ENCODE data around the gene ZDHHC1.

ZDHHC1 gene

DNA sequence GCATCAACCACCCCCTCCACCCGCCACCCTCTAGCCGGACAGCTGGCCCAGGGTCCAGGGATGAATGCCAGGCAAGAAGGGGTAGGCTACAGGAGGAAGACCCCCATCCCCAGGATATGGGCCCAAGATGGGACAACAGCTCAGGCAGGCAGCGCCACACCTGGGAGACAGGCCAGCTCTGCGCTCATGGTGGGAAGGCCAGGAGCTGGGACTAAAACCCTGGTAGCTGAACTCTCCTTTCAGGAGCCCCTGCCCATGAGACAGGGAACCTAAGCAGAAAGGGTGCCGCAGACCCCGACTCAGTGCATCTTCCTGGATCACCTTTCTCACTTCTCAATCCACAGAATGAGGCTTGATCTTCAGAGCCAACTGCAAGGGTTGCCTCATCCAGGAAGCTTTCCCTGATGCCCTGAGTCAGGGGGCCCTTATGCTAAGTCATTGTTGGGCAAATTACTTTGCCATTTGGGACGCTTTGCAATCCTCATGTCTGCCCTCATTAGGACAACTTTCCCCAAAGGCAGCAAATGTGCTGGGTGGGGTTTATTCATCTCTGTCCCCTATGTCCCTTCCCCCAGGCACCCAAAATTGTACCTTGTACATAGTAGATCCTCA lies 9.0 kb downstream of the ZDHHC1 start:
- DNase-seq = no peak

DNA sequence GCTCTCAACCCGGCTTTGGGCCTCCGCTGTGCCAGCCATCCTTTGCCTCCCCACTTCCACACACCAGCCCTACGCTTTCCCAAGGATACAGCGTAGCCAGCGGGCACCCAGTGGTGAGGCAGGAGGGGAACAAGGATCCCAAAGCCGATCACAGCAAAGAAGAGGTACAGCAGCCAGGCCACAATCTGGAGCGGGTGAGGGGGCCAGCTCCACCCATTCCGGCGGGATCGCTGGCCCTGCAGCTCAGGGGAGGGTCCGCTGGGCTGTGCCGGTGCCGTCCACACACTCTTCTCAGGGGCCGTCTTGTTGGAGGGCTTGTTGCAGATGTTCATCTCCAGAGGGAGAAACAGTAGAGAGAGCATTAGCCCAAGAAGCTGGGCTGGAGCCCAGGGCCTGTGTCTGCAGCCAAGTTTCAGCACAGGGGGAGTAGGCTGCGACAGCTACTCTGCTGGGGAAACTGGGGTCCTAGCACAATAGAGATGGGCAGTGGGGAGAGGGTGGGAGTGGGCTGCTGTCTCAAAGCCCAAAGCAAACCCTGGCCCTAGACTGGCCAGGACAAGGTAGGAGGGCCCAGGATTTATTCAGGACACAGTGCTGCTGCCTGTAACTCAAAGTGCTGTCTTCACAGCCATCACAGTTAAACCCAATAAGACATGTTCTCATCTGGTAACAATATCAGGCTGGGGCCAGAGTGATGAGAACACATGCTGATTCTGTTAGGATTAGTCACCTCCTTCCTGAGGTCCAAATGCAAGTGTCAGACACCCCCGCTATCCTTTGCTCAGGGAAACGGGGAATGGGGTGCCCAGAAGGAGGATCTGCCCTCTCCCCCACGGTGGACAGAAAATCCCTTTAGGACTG lies 9.9 kb downstream of the ZDHHC1 start:
- no peak for DNase-seq

DNA sequence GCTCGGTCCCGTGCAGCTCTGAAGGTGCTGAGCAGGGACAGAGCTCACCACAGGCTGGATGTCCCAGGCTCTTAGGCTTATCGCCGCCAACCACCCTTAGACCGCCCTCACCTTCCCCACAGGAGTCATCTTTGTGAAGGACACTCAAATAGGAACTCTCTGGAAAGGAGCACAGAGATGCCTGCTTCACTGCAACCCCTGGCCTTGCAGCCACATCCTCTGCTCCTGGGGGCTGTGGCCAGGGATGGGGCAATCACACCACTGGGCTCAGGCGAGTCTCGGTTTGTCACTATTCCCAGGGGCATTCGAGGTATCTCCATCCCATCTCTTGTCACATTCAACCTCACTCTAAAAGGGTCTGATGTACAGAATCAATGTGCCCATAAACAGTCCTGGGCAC lies 10.9 kb downstream of the ZDHHC1 start:
- DNase-seq = no peak

DNA sequence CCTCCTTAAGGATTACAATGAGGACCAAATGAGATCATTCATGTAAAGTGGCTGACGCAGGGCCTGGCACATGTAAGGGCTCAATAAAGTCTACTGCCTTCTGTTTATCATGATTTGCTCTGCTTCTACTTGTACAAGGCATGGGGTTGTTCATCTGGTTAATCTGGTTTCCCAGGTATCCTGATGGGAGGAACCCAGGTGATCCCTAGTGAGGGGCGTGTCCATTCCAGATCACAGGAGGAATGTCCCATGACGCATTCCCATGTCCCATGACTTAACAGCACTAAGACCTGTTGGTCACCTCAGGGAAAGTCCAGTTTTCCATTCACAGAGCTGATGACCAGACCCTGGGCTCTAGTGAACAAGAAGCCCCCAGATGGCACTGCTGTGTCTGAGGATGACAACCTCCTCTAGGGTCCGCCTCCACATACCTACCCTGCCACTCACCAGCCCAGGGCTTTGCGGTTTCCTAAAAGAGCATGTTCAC lies 11.5 kb downstream of the ZDHHC1 start:
- no peak for DNase-seq

DNA sequence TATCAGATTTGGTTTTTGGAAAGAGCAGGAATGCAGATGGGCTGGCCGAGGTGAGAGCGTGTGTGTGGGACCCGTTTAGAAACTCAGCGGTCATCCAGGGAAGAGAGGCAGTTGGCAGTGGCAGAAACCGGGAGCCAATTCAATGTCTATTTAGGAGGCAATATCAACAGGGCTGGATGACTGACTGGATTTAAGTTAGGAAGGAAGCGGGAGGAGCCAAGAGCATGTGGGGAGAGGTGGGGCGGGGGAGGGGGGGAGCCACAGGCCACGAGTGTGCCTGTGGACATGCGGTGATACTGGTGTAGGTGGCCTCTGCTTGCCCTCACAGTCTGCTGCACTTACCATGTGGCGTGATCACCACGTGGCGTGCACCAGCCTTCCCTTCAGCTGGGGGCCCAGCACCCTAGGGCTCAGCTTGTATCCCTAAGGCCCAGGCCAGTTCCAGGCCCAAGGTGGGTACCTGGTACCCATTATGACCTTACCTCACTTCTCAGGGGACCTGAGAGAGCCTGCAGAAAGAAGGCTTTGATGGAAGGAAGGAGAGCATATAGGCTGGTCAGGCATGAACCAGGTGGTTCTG lies 12.2 kb downstream of the ZDHHC1 start:
- no peak for DNase-seq

DNA sequence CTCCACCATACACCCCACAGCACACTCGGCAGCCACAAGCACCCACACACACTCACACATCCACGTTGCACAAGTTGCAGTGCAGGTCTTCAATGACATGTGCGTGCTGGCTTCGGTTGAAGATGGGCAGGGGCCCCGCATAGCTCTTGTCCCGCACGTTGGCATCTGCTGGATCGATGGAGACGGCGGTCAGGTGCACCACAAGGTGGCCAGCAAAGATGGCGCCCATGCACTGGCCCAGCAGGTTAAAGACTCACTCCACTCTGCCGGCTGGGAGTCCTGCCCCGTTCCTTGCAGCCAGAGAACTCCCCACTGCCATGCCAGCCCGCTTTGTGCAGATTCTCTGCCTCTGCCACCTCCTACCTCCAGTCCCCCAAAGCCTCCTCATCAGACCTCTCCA lies 15.4 kb downstream of the ZDHHC1 start:
- DNase-seq = no peak

DNA sequence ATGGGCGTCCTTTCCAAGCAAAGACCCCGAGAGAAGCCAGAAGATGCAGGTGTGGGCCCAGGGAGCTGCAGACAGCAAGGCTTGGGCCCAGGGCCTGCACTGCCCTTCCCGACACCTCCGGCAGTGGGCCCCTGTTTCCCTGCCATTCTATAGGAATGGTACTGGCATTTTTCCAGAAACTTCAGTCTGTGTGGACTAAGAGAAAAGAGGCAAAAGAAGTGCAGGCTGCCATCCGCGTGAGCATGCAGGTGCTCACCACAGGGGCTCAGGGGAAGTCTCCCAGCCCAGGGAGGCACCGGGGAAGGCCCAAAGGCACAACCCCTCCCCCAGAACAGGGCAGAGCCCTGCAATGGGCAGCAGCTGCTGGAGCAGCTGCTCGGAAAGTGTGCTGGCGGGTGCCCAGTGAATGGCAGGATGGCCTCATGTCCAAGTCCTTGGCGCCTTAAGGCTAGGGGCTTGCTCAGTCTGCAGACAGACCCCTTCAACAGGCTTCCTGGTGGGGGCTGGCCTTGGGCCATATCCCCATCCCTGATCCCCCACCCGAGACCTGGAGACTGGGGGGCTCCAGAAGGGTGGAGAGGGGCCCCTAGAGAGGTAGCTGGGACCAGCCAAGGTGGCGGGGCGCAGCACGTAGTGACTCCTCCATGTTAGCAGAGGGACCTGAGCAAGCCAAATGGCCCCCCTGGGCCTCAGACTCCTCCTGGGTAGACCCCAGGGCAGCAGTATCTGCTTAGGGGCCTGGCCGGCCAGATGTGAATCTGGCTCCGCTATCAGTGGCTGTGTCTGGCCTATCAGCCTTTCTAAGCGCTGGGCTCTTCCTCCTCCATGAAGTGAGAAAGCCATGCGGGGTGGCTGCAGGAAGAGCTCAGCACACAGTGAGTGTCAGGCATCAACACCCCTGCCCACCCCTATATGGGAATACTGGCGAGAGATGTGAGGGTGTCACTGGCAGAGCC lies 16.2 kb downstream of the ZDHHC1 start:
- DNase-seq = no peak

DNA sequence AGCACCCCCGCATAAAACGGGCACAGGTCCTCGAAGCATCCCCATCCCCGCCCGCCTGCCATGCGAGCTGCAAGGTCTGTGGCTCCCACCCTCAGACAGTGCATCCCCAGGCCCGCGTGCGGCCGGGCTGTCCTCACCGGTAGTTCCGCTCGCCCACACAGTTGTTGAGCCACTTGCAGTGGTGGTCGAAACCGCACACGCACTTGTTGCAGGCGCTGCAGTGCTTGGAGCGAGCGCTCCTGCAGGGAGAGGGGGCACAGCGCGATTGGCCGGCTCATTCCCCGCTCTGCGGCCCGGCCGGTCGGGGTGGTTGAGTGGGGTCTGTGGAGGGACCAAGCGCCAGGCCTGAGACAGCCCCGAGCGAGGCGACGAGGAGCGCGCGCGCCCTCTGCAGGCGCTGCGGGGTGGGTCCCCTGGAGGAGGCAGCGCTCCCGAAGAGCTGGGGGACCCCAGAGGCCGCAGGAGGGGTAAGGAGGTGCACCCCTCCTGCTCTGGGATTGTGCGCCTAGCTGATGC lies 17.0 kb downstream of the ZDHHC1 start:
- DNase-seq = peak in 2 of 4 experiments; percentile 16 to 24

DNA sequence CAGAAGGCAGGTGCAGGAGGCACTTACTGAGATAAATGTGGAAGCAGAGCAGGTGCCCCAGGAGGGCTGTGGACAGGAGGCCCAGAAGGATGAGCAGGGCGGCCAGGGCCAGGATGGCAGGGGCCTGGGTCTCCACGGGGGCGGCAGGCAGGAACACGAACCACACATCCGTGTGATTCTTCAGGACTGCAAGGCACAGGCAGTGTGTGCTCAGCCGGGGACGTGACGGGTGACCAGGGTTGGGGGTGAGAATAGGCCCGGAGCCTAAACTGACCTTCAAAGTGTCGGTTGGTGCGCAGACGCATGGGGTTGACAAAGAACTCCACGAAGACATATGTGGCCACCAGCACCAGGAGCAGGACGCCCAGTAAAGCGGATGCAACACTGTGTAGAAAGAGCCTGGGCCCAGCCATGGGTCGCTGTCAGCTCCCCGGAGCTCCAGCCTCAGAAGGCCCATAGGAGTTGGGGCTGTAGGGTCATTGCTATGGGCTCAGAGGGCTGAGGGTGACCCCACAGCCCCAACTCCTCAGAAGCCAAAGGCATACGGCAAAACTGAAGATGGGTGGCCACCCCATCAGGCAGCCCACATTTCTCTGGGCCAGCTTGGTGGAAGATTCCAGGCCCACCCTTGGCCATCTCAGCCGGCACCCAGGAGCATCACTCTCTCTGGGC lies 17.6 kb downstream of the ZDHHC1 start:
- no peak for DNase-seq

DNA sequence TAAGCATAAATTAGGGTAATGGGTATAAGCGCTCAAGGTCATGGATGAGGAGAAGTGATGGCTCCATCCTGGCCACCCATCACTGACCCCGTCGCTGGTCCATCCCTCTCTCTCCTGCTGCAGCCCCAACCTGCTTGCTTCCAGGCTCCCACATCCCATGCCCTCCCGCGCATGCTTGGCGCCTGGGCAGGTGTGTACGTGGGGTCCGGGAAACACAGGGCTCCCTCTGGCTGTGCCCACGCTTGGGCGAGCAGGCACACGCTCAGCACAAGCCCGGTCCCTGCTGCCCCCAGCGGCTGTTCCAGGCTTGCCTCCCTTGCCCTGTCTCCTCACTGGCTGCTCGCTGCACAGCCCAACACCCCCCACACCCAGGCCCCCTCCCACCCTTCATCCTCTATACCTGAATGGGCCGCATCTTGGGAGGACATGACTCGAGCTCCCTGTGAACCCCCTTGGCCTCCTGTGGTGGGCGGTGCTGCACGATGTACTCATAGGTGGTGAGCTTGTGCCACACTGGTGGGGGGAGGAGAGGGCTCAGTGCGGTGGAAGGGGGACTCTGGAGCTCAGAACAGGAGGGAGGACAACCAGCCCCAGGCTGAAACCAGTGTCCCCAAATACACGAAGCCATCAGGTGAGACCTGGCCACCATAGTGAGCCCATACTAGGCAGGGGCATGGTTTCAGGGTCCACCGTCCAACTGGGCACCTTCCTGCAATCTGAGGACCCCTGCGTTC lies 18.3 kb downstream of the ZDHHC1 start:
- no peak for DNase-seq

DNA sequence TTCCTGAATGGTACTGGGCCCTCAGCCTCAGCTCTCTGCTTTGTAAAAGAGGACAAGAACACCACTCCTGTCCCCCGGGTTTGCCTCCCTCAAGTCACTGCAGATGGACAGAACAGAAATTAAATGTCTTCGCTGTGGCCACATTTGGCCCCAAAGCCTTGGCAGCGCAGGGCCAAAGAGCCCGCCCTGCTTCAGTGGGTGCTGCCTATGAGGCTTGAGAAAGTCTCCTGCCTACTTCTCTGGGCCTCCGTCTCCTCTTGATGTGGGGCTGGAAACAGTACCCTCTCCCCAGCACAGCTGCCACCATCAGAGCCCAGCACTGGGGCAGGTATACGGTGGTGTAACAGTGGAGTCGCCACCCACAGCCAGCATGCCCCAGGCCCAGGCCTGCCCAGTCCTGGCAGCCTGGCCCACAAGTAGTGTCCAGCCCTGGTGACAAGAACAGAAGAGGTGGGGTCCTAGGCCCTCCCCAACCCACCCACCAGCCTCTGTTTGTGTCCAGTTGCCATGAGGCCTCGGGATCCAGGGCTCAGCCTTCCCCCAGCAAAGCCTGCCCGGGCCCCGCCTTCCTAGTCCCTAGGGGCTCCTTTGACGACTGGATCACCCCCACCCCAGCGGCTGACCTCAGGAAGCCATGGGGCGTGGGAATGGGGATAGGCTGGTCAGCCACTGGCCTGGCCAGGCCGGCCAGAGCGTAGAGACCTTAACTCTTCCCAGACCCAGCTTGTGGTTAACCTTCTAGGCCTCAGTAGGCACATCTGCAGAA lies 19.1 kb downstream of the ZDHHC1 start:
- no peak for DNase-seq

DNA sequence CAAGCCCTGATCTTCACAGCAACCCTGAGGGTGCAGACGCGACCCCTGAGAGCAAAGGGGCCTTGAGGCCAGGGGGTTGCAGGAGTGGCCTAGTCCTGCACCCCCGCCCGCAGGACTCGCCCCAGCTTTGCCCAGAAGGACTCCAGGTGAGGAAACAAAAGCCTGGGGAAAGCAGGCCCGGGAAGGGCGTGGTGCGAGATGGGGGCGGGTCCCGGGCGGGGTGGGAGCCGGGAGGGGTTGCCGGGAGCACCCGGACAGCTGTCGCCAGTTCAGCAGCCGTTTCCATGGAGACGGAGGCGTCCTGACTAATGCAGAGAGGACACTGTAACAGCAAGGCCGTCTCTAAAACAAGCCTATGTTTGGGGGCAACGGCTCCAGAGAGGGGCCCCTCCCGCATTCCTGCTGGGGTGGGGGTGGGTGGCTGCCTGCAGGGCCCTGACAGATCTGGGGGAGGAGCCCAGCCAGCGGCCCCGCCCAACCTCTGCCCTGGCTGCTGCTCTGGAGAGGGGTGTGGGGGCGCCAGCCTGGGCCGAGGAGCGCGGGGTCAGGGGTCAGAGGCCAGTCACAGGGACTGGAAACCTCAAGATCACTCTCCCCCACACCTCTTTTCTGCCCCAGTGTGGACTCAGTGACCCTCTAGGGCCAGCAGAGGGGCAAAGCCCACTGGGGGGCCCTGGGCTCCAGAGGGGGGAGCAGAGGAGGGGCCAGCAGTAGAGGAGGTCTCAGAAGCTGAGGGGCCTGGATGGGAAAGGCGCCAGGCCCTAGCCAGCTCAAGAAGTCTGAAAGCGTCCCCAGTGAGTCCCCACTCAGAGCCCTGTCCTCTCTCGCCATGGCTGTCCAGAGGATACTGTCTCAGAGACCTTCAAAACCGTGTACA lies 19.9 kb downstream of the ZDHHC1 start:
- DNase-seq = no peak

DNA sequence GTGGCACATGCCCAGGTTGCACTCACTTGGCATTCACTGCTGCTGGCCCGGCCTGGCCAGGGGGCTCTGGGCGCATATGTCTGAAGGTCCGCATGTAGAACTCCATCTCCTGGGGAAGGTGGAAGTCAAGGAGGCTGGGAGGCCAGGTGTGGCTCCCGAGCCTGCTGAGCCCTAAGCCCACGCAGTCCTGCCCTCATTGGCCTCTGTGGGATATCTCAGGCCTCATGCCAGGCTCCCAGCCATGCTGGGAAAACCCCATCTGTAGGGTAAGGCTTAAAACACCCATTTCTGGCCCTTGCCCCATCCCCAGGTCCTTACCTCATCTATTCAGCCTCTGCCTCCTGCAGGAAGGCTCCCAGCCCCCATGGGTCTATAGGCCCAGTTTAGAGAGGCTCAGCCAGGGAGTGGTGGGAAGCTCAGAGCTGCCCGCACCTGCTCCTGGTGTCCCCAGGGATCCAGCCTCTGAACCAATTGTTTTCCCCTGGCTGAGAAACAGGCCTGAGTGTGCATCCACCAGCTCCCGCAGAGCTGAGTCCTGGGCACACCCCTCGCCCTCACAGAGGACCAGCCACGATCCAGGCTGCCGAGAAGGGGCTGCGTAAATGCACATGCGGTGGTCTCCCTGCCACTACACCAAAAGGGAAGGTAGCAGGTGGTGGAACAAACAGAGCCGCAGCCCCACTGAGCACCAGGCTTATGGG lies 20.7 kb downstream of the ZDHHC1 start:
- no peak for DNase-seq

DNA sequence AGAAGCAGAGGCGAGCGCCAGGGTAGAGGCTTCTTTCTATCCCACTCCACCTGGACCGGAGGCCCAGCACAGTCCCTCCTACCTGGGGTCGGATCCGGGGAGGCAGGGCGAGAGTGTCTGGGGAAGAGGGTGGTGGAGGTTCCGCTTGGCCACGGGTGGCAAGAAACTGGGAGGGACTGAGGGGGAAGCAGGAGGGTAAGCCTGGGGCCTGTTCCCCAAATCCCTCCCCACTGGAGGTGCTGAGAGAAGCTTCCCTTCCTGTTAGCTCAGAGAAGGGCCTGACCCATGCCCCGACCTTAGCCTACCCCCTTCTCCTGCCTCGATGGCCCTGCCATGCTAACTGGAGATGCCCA lies 21.2 kb downstream of the ZDHHC1 start:
- DNase-seq = no peak

DNA sequence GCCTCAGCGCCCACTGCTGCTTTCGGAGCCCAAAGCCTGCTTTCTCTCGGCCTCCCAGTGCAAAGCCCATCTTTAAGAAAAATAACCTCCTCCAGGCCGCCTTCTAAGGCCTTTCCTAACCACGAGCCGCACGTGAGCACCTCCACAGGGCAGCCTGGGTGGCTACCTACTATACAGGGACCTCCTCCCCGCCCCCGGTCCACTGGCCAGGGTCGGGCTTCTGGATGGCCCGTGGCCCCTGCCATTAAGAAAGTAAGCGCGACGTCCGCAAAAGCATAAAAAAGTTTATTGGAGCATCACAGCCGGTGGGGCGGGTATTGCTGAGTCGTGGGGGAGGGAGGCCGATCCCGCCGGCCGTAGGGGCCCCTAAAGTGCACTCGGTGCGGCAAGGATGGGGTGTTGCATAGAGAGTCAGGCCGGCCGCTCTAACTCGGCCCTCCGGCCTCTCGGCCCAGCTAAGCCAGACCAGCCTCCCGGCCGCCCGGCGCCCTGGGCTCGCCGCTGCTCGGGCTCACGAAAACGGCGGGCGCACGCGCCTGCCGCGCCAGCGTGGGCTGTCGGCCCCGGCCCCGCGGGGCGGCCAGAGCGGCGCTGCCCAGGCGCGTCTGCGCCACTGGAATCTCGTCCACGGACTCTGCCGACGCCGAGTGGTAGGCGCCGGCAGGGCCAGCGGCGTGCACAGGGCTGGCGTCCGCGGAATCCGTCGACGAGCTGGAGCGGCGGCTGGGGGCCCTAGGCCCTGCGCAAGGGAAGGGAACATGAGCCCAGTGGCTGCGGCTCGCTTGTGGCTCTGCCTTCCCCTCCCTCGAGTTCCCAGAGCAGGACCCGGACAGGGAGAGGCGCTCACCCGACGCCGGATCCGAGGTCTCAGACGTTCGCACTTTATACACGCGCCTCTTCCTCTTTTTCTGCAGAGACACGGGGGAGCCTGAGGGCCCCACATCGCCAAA lies 21.8 kb downstream of the ZDHHC1 start:
- DNase-seq = peak in 1 of 4 experiments; percentile 9

DNA sequence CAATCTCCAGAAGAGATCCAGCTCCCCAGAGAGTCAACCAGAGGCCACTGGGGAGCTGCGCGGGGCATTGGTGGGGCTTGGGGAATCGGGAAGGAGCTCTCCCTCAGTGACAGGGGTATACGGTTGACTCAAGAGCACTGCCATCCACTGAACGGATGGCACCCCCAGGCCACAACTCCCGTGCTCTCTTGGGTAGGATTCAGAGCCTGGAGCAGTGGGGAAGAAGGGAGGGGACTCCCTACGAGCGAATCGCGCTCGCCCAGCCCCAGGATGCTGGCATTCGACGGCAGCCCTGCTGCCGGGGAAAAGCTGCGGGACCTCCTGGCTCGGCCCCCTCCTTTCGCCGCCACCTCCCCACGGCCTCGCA lies 22.5 kb downstream of the ZDHHC1 start:
- no peak for DNase-seq

DNA sequence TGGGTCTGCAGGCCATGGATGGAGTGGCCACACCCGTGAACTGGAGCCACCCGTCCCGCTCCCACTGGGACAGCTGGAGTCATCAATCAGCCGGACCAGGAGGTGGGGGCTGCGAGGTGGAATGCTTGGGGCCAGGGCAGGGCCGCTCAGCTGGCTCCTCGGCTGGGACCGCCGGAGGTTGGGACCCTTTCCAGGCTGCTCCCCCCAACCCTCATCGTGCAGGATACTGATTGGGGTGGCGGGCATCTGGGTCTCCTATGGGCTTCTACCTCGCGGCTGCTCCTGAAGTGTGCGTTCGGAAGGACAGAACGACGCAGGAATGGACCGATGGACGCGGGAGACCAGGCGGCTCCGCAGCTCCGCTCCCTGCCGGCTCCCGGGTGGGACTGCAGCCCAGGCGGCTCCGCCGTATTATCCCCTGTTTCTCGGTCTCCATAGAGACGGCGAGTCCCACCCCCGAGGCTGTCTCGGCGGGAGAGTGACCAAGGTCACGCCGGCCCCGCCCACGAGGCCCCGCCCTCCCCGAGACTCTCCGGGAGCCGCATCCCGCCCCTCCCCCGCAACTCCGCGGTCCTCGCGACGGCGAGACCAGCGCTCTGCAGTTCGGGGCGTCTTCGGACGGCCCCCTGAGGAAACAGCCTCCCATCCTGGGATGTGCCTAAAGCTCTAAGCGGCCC lies 23.0 kb downstream of the ZDHHC1 start, which contains the start of gene TPPP3:
Gene TPPP3 (minus strand): TSS at position 388 of the 677 bp plus-strand sequence. CDS start 2,387 bp downstream, outside the sequence.
- no peak for DNase-seq
